Midbrain (tissue), 1 donor: ENCODE results near the gene NUMB.
"Not testable (repeated sequence)": the region's sequence is repeated elsewhere in the genome, so short reads cannot be mapped to it uniquely, and the experiment has no call there.

Source experiments
- DNase-seq: peaks from one replicate; lab custom pipeline; 2025; lab: John Stamatoyannopoulos, UW

The NUMB gene

DNA sequence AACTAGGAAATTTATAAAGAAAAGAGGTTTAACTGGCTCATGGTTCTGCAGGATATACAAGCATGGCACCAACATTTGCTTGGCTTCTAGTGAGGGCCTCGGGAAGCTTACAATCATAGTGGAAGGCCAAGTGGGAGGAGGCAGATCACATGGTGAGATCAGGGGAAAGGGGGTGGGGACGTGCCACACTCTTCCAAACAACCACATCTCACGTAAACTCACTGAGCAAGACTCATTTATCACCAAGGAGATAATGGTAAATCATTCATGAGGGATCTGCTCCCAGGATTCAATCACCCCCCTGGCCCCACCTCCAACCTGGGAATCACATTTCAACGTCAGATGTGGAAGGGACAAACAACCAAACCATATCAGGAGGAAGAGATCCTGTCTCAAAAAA lies 35.8 kb downstream of the NUMB start:
- no peak for DNase-seq

- DNase-seq: no peak
Observed at GRCh38 chr14:73418227-73418626, 40.1 kb downstream of the NUMB start.

DNA sequence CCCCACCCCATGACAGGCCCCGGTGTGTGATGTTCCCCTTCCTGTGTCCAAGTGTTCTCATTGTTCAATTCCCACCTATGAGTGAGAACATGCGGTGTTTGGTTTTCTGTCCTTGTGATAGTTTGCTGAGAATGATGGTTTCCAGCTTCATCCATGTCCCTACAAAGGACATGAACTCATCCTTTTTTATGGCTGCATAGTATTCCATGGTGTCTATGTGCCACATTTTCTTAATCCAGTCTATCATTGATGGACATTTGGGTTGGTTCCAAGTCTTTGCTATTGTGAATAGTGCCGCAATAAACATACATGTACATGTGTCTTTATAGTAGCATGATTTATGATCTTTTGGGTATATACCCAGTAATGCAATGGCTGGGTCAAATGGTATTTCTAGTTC lies 52.1 kb downstream of the NUMB start:
- not testable (repeated sequence) for DNase-seq

DNA sequence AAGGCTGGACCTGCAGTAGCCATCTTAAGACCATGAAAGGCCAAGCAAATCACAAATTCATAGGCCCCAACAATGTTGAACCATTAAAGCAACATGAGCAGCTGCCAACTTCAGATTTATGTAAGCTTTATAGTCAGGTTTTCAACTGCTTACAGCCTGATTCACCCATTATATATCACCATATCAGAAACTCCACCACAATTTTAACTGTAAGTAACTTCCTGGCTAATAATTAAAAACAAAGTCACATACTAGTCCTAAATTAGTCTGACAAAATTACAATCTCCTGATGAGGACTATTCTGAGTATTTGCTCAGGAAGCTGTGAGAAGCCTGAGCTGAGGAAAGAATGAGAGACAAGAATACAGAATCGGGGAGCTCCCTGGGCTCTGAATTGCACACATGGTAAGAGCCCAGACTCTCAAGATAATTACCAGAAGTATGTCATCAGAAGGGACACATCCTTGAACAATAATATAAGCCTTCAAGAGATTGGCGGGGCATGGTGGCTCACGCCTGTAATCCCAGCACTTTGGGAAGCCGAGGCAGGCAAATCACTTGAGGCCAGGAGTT lies 55.1 kb downstream of the NUMB start:
- DNase-seq: no peak

GRCh38 chr14:73402579-73402978 lies 55.8 kb downstream of the NUMB start:
- no peak for DNase-seq

DNA sequence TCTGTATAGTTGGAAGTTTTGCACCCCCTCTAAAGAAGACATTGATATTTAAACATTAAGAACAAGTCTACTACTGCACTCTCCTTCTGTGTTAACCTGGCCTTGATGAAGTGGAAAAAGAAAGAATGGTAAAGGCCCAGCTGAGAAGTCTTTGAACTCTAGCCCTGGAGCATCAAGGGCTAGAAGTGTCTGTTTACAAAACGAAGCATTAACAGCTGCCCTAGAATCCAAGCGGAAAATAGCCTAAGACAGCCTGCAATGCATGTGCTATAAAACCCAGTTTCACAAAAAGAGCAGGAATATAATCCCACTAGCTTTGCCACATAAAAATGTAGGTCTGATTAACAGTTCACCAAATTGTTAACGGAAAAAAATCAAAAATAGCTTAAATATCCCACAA lies 60.5 kb downstream of the NUMB start:
- DNase-seq: no peak

DNA sequence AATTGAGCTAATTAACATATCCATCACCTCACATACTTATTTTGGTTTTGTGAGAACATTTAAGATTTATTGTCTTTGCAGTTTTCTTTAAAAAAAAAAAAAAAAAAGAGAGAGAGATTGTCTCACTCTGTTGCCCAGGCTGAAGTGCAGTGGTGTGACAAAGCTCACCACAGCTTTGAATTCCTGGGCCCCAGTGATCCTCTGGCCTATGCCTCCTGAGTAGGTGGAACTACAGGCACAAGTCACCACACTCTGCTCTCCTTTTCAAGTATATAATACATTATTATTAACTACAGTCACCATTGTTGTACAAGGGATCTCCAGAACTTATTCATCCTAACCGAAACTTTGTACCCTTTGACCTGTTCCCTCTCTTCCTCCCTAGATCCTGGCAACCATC lies 64.0 kb downstream of the NUMB start:
- no peak for DNase-seq

- no peak for DNase-seq
Observed at GRCh38 chr14:73393375-73393774, 65.0 kb downstream of the NUMB start.

DNA sequence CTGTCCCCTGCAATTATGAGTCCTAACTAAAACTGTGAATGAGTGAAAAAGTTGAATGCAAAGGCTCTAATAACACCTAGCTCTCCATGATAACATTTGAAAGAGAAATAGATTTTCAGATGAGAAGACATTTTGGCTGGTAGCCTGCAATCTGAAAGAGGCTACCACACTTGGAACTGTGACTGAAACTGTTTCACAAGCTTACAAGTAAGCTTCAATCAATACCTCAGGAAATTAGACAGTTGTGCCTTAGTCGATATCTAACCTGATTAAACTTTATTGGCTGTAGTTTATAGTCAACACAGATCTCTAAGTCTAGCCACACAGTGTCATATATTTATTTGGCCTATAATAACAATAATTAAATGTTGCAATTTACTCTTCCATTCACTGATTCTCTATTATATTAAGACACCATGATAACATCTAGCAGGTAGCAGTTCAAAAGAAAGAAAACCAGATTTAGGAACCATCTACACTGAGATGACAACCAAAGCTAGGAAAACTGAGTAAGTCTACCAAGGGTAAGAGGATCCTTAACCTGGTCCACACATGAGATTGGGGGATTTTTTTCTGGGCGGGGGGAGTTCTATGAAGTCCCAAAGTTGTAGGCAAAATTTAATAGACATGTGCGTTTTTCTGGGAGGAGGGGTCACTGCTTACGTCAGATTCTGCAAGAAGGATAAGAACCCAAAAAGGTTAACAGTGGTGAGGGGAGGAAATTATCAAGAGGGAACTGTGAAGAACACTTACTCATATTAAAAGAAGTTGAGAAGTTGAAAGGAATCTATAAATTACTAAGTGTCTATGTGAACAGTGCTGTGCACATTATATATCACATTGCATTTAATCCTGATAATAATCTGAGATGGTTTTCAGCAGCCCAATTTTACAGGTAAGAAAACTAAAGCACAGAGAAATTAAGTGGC lies 65.8 kb downstream of the NUMB start:
- DNase-seq: no peak

DNA sequence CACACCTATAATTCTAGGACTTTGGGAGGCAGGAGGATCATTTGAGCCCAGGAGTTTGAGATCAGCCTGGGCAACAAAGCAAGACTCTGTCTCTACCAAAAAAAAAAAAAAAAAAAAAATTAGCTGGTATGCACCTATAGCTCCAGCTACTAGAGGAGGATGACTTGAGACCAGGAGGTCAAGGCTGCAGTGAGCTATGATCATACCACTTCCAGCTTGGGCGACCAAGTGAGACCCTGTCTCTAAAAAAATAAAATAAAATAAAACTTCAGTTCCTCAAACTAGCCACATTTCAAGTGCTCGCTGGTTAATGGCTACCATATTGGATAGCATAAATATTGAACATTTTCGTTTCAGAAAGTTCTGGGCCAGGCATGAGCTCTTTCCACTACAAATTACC lies 70.5 kb downstream of the NUMB start:
- not testable (repeated sequence) for DNase-seq

DNA sequence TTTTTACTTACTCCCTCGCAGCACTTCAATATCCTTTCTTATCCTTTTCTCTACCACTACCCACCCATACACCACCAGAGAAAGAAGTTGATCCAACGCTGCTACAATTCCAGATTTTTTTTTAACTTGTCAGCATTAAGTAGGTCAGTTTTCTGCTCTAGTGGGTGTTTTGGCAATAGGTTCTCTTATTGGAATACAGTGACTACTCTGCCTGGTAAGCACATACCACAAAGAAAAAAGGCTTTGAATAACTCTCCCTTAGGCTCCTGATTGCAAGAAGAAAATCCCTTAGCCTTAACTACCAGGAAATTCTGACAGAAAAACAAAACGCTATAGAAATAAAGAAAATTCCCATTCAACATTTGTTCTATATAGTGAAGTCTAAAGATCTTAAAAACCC lies 72.0 kb downstream of the NUMB start:
- DNase-seq: no peak

DNA sequence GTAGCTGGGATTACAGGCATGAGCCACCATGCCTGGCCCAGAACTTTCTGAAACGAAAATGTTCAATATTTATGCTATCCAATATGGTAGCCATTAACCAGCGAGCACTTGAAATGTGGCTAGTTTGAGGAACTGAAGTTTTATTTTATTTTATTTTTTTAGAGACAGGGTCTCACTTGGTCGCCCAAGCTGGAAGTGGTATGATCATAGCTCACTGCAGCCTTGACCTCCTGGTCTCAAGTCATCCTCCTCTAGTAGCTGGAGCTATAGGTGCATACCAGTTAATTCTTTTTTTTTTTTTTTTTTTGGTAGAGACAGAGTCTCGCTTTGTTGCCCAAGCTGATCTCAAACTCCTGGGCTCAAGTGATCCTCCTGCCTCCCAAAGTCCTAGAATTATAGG lies 73.3 kb downstream of the NUMB start:
- DNase-seq: not testable (repeated sequence)

- no peak for DNase-seq
Observed at GRCh38 chr14:73383356-73383755, 75.0 kb downstream of the NUMB start.

GRCh38 chr14:73381380-73382013 lies 76.8 kb downstream of the NUMB start:
- DNase-seq: no peak

DNA sequence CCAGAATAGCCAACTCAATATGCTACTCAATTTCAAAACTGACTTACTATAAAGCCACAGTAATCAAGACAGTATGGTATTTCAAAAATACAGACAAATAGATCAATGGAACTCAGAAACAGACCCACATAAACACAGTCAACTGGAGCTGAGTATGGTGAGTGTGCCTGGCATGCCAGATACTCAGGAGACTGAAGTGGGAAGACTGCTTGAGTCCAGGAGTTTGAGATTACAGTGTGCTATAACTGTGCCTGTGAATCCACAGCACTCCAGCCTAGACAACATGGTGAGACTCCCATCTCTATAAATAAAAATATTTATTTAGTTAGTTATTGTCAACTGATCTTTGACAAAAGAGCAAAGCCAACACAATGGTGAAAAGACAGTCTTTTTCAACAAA lies 81.8 kb downstream of the NUMB start:
- DNase-seq: no peak

GRCh38 chr14:73375861-73376260 lies 82.5 kb downstream of the NUMB start:
- no peak for DNase-seq

GRCh38 chr14:73374218-73374617 lies 84.1 kb downstream of the NUMB start:
- no peak for DNase-seq

DNA sequence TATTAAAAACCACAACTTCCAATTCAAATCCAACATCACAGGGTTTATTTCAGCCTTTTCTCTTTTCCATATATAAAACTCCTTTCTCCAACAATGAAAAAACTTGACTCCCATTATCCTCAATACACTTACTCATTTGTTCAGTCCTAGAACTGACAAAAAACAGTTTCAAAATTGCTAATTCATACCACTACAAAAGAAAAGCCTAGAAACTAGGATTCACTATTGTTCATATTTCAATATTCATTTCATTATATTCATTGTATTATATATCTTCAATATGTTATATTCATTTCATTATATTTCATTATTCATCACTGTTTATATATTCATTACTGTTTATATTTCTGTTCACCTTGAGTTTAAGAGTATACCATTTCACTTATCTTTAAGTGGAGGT lies 85.8 kb downstream of the NUMB start:
- no peak for DNase-seq

DNA sequence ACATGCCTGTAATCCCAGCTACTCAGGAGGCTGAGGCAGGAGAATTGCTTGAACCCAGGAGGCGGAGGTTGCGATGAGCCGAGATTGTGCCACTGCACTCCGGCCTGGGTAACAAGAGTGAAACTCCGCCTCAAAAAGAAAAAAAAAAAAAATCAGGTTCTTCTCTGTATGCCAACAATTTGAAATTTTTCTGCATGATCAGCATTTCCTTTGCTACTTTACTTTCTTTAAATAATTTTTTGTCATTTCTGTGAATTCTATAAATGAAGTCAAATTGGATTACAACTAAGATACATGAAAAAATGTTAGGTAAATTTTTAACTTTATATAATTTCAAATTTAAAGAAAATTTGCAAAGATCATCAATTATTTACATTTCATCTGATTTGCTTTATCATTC lies 87.8 kb downstream of the NUMB start:
- no peak for DNase-seq

- DNase-seq: no peak
Observed at GRCh38 chr14:73369428-73369827, 88.9 kb downstream of the NUMB start.

GRCh38 chr14:73368616-73369015 lies 89.7 kb downstream of the NUMB start:
- DNase-seq: no peak

GRCh38 chr14:73365727-73366126 lies 92.6 kb downstream of the NUMB start:
- no peak for DNase-seq

- DNase-seq: no peak
Observed at GRCh38 chr14:73364559-73364958, 93.8 kb downstream of the NUMB start.
